ENCODE measurements around the gene DOCK11.

Gene DOCK11

DNA sequence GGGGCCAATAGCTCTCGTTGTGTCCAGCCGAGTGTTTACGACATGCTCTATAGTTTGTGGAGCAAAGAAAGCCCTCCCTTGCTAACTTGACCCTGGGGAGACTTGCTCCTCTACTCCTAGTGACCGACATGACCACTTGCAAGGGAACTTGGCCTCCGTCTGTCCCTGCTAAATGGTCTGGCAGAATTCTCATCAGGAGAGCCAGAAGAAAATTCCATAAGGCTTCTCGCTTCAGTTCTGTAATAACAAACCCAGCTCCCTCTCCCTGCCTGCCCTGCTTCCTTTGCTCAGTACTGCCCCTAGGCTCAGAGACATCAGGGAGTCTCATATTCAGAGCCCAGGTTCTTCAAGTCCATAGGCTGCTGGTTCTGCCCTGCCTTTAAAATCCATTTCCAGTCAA, 13.0 kb downstream of the DOCK11 start:
- TF ChIP-seq ZNF785 (tag by site-specific recombination; IDR thresholded peaks at IDR 0.05), result no peak
- no peak for TF ChIP-seq GLI4 (tag by site-specific recombination; IDR thresholded peaks at IDR 0.05)
- TF ChIP-seq, protein P1, sequence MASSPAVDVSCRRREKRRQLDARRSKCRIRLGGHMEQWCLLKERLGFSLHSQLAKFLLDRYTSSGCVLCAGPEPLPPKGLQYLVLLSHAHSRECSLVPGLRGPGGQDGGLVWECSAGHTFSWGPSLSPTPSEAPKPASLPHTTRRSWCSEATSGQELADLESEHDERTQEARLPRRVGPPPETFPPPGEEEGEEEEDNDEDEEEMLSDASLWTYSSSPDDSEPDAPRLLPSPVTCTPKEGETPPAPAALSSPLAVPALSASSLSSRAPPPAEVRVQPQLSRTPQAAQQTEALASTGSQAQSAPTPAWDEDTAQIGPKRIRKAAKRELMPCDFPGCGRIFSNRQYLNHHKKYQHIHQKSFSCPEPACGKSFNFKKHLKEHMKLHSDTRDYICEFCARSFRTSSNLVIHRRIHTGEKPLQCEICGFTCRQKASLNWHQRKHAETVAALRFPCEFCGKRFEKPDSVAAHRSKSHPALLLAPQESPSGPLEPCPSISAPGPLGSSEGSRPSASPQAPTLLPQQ (tag by site-specific recombination; IDR thresholded peaks at IDR 0.05), result no peak
- TF ChIP-seq ZNF311 (tag by site-specific recombination; IDR thresholded peaks at IDR 0.05; ENCODE audit: borderline replicate concordance), result no peak
- no peak for TF ChIP-seq ZNF76 (tag by site-specific recombination; IDR thresholded peaks at IDR 0.05; ENCODE audit: borderline replicate concordance, low read depth)
- no peak for TF ChIP-seq ZNF658 (tag by site-specific recombination; IDR thresholded peaks at IDR 0.05)
- no peak for TF ChIP-seq ZNF2 (tag by site-specific recombination; IDR thresholded peaks at IDR 0.05)
- TF ChIP-seq, protein P2, sequence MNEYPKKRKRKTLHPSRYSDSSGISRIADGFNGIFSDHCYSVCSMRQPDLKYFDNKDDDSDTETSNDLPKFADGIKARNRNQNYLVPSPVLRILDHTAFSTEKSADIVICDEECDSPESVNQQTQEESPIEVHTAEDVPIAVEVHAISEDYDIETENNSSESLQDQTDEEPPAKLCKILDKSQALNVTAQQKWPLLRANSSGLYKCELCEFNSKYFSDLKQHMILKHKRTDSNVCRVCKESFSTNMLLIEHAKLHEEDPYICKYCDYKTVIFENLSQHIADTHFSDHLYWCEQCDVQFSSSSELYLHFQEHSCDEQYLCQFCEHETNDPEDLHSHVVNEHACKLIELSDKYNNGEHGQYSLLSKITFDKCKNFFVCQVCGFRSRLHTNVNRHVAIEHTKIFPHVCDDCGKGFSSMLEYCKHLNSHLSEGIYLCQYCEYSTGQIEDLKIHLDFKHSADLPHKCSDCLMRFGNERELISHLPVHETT (tag by site-specific recombination; IDR thresholded peaks at IDR 0.05), result no peak
- TF ChIP-seq, protein P3, sequence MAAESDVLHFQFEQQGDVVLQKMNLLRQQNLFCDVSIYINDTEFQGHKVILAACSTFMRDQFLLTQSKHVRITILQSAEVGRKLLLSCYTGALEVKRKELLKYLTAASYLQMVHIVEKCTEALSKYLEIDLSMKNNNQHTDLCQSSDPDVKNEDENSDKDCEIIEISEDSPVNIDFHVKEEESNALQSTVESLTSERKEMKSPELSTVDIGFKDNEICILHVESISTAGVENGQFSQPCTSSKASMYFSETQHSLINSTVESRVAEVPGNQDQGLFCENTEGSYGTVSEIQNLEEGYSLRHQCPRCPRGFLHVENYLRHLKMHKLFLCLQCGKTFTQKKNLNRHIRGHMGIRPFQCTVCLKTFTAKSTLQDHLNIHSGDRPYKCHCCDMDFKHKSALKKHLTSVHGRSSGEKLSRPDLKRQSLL (tag by site-specific recombination; IDR thresholded peaks at IDR 0.05), result no peak
- no peak for TF ChIP-seq ZNF114 (tag by site-specific recombination; IDR thresholded peaks at IDR 0.05)
- TF ChIP-seq ZNF133 (tag by site-specific recombination; IDR thresholded peaks at IDR 0.05), result no peak
- TF ChIP-seq ZNF221 (tag by site-specific recombination; IDR thresholded peaks at IDR 0.05; ENCODE audit: borderline replicate concordance), result no peak
- TF ChIP-seq ZNF223 (tag by site-specific recombination; IDR thresholded peaks at IDR 0.05), result no peak
- no peak overlapping the region for H3K27ac ChIP-seq (ENCODE audit: extremely low read depth, low read depth, low read length)
- CTCF ChIA-PET, result no interaction called here
- H3K4me1 ChIP-seq (ENCODE audit: control insufficient read depth, insufficient read depth, low read length), result no peaks in the 10 kb centered on the region
- POLR2A ChIA-PET, result no interaction called here
- H3K36me3 ChIP-seq (ENCODE audit: control insufficient read depth in 2 of 2, insufficient read depth in 1 of 2, low read length in 2 of 2), result no peaks in the 10 kb centered on the region
- H3K9me3 ChIP-seq (ENCODE audit: control insufficient read depth, insufficient read depth, low read depth, low read length), result no peaks in the 10 kb centered on the region
- H3K4me3 ChIP-seq (ENCODE audit: low read depth, low read length), result no peak overlapping the region

DNA sequence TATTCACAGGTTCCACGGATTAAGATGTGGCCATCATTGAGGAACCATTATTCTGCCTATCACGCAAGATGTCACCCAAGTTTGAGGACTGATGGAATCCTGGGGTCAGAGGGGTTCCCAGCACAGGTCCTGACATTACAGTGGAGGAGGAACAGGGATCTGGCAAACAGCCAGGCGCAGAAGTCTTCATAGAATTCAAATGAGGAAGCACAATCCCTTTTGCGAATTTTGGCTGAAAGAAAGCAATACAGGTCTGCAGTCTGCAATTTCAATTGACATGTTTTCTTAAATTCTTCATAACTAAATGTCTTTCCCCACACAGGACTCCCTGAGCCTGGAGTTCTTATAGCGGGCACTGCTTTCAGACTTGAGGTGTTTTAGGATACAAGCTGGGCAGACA, 14.5 kb downstream of the DOCK11 start:
- Histone ChIP-seq H3K36me3 (ENCODE audit: control insufficient read depth in 2 of 2, insufficient read depth in 1 of 2, low read length in 2 of 2) (peaks cover 0 to 3% of the 10 kb centered on the region in 2 experiments; a peak in 1 of 3 replicates), H3K4me1 (ENCODE audit: control insufficient read depth, insufficient read depth, low read length) (no peaks in the 10 kb centered on the region), H3K4me3 (ENCODE audit: low read depth, low read length) (no peak overlapping the region), H3K9me3 (ENCODE audit: control insufficient read depth, insufficient read depth, low read depth, low read length) (no peaks in the 10 kb centered on the region), H3K27ac (ENCODE audit: extremely low read depth, low read depth, low read length) (no peak overlapping the region)
- CTCF ChIA-PET, result no interaction called here
- POLR2A ChIA-PET, result no interaction called here
- TF ChIP-seq ZNF791 (tag by site-specific recombination; IDR thresholded peaks at IDR 0.05), result no peak
- TF ChIP-seq, protein P4, sequence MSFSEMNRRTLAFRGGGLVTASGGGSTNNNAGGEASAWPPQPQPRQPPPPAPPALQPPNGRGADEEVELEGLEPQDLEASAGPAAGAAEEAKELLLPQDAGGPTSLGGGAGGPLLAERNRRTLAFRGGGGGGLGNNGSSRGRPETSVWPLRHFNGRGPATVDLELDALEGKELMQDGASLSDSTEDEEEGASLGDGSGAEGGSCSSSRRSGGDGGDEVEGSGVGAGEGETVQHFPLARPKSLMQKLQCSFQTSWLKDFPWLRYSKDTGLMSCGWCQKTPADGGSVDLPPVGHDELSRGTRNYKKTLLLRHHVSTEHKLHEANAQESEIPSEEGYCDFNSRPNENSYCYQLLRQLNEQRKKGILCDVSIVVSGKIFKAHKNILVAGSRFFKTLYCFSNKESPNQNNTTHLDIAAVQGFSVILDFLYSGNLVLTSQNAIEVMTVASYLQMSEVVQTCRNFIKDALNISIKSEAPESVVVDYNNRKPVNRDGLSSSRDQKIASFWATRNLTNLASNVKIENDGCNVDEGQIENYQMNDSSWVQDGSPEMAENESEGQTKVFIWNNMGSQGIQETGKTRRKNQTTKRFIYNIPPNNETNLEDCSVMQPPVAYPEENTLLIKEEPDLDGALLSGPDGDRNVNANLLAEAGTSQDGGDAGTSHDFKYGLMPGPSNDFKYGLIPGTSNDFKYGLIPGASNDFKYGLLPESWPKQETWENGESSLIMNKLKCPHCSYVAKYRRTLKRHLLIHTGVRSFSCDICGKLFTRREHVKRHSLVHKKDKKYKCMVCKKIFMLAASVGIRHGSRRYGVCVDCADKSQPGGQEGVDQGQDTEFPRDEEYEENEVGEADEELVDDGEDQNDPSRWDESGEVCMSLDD (tag by site-specific recombination; IDR thresholded peaks at IDR 0.05), result no peak
- TF ChIP-seq BCL11A (tag by site-specific recombination; IDR thresholded peaks at IDR 0.05; ENCODE audit: low read depth), result no peak
- TF ChIP-seq REPIN1 (tag by site-specific recombination; IDR thresholded peaks at IDR 0.05; ENCODE audit: low read depth), result no peak
- TF ChIP-seq SP2 (tag by site-specific recombination; IDR thresholded peaks at IDR 0.05), result no peak
- TF ChIP-seq, protein P5, sequence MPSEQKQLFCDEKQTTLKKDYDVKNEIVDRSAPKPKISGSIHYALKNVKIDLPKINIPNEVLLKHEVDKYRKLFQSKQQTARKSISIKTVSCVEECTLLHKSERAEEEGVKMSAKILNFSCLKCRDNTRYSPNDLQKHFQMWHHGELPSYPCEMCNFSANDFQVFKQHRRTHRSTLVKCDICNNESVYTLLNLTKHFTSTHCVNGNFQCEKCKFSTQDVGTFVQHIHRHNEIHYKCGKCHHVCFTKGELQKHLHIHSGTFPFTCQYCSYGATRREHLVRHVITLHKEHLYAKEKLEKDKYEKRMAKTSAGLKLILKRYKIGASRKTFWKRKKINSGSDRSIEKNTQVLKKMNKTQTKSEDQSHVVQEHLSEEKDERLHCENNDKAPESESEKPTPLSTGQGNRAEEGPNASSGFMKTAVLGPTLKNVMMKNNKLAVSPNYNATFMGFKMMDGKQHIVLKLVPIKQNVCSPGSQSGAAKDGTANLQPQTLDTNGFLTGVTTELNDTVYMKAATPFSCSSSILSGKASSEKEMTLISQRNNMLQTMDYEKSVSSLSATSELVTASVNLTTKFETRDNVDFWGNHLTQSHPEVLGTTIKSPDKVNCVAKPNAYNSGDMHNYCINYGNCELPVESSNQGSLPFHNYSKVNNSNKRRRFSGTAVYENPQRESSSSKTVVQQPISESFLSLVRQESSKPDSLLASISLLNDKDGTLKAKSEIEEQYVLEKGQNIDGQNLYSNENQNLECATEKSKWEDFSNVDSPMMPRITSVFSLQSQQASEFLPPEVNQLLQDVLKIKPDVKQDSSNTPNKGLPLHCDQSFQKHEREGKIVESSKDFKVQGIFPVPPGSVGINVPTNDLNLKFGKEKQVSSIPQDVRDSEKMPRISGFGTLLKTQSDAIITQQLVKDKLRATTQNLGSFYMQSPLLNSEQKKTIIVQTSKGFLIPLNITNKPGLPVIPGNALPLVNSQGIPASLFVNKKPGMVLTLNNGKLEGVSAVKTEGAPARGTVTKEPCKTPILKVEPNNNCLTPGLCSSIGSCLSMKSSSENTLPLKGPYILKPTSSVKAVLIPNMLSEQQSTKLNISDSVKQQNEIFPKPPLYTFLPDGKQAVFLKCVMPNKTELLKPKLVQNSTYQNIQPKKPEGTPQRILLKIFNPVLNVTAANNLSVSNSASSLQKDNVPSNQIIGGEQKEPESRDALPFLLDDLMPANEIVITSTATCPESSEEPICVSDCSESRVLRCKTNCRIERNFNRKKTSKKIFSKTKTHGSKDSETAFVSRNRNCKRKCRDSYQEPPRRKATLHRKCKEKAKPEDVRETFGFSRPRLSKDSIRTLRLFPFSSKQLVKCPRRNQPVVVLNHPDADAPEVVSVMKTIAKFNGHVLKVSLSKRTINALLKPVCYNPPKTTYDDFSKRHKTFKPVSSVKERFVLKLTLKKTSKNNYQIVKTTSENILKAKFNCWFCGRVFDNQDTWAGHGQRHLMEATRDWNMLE (tag by site-specific recombination; conservative IDR thresholded peaks at IDR 0.05; ENCODE audit: low read depth), result no peak
- TF ChIP-seq ZNF211 (tag by site-specific recombination; IDR thresholded peaks at IDR 0.05; ENCODE audit: low read depth), result no peak
- TF ChIP-seq ZNF558 (tag by site-specific recombination; IDR thresholded peaks at IDR 0.05), result no peak
- TF ChIP-seq, protein P6, sequence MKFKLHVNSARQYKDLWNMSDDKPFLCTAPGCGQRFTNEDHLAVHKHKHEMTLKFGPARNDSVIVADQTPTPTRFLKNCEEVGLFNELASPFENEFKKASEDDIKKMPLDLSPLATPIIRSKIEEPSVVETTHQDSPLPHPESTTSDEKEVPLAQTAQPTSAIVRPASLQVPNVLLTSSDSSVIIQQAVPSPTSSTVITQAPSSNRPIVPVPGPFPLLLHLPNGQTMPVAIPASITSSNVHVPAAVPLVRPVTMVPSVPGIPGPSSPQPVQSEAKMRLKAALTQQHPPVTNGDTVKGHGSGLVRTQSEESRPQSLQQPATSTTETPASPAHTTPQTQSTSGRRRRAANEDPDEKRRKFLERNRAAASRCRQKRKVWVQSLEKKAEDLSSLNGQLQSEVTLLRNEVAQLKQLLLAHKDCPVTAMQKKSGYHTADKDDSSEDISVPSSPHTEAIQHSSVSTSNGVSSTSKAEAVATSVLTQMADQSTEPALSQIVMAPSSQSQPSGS (tag by site-specific recombination; IDR thresholded peaks at IDR 0.05; ENCODE audit: low read depth), result no peak
- no peak for TF ChIP-seq ZNF701 (tag by site-specific recombination; IDR thresholded peaks at IDR 0.05)
- no peak for TF ChIP-seq OVOL3 (tag by site-specific recombination; IDR thresholded peaks at IDR 0.05)

Measured in HEK293 (cell line).